ENCODE measurements around the gene ATG101.

- no peak for TF ChIP-seq HMG20B (CRISPR knock-in tag; IDR thresholded peaks at IDR 0.05)
- no peak for TF ChIP-seq ZBTB33 (CRISPR knock-in tag; IDR thresholded peaks at IDR 0.05)
- no peak for TF ChIP-seq TAF15 (IDR thresholded peaks at IDR 0.05; ENCODE audit: low read depth, low read length)
- no peak for TF ChIP-seq NR2C2 (CRISPR knock-in tag; IDR thresholded peaks at IDR 0.05)
- TF ChIP-seq NR2C2 (tag; IDR thresholded peaks at IDR 0.05) = no peak
- TF ChIP-seq CTCF (IDR thresholded peaks at IDR 0.05 in 2 of 3, conservative IDR thresholded peaks at IDR 0.05 in 1 of 3; ENCODE audit: insufficient read depth in 2 of 3, low read depth in 1 of 3, low read length in 3 of 3) = no peak
- TF ChIP-seq ZBTB26 (CRISPR knock-in tag; IDR thresholded peaks at IDR 0.05) = no peak
- TF ChIP-seq CEBPB (tag; IDR thresholded peaks at IDR 0.05) = no peak
- no peak for TF ChIP-seq TEAD1 (CRISPR knock-in tag; IDR thresholded peaks at IDR 0.05)
- no peak for TF ChIP-seq FOXK2 (conservative IDR thresholded peaks at IDR 0.05 in 1 of 2, IDR thresholded peaks at IDR 0.05 in 1 of 2; ENCODE audit: low read depth in 2 of 2)
- TF ChIP-seq, protein P1, sequence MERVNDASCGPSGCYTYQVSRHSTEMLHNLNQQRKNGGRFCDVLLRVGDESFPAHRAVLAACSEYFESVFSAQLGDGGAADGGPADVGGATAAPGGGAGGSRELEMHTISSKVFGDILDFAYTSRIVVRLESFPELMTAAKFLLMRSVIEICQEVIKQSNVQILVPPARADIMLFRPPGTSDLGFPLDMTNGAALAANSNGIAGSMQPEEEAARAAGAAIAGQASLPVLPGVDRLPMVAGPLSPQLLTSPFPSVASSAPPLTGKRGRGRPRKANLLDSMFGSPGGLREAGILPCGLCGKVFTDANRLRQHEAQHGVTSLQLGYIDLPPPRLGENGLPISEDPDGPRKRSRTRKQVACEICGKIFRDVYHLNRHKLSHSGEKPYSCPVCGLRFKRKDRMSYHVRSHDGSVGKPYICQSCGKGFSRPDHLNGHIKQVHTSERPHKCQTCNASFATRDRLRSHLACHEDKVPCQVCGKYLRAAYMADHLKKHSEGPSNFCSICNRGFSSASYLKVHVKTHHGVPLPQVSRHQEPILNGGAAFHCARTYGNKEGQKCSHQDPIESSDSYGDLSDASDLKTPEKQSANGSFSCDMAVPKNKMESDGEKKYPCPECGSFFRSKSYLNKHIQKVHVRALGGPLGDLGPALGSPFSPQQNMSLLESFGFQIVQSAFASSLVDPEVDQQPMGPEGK (CRISPR knock-in tag; IDR thresholded peaks at IDR 0.05; ENCODE audit: borderline replicate concordance) = no peak
- TF ChIP-seq JUND (IDR thresholded peaks at IDR 0.05; ENCODE audit: borderline replicate concordance, low read depth, low read length) = no peak
- TF ChIP-seq JUND (tag; IDR thresholded peaks at IDR 0.05; ENCODE audit: borderline replicate concordance, low read depth, low read length) = no peak
- no peak for TF ChIP-seq DNMT1 (IDR thresholded peaks at IDR 0.05)
- TF ChIP-seq ZFP36 (IDR thresholded peaks at IDR 0.05; ENCODE audit: low read depth, low read length, partially characterized antibody) = no peak
- TF ChIP-seq EP300 (IDR thresholded peaks at IDR 0.05; ENCODE audit: low read length) = no peak
These were observed 14.7 kb upstream of the ATG101 start for GRCh38 chr12:52054833-52055730.

All from K562 (cell line).